ENCODE measurements around the gene NRXN3. TPM values are rescaled to one million over a fixed set of nuclear protein-coding genes. Genes with fewer than 3 reads are reported as not detected.

The NRXN3 gene
- total and polyA plus RNA-seq, 2 experiments from 2014 or later = 0.08 to 0.11 TPM

DNA sequence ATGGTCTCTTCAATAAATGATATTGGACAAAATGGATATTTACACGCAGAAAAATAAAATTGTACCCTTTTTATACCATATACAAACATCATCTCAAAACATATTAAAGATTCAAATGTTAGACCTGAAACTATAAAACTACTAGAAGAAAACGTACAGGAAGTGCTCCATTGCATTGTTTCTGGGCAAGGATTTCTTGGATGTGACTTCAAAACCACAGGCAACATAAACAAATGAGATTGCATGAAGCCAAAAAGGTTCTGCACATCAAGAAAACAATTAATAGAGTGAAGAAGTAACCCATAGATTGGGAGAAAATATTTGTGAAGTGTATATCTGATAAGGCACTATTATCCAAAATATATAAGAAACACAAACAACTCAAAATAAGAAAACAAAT lies 812.4 kb downstream of the NRXN3 start:
- Histone ChIP-seq H3K79me2 (ENCODE audit: insufficient read depth) (no peaks in the 10 kb centered on the region), H3K36me3 (ENCODE audit: low read depth) (no peaks in the 10 kb centered on the region), H3K4me3 (no peak overlapping the region), H3K9me2 (ENCODE audit: insufficient read depth) (no peaks in the 10 kb centered on the region), H3K27ac (no peak overlapping the region), H3K27me3 (replicated peaks; ENCODE audit: insufficient read depth) (no peaks in the 10 kb centered on the region), H3F3A (ENCODE audit: insufficient read depth) (0 out of 2 replicates have a peak, but pooled peaks cover 4% of the 10 kb centered on the region), H3K4me1 (ENCODE audit: insufficient read depth) (peaks cover 16% of the 10 kb centered on the region), H4K20me1 (ENCODE audit: insufficient read depth) (no peaks in the 10 kb centered on the region), H3K9me3 (ENCODE audit: low read depth) (no peaks in the 10 kb centered on the region), H2AFZ (no peak overlapping the region), H3K4me2 (ENCODE audit: unreplicated experiment) (no peak overlapping the region), H3K9ac (no peak overlapping the region)
- no peak for DNase-seq
- in situ Hi-C loops (cut with MboI) = no loop called here
- TF ChIP-seq EZH2 (IDR thresholded peaks at IDR 0.05; ENCODE audit: insufficient read depth, poor library complexity, severe bottlenecking) = no peak
- TF ChIP-seq EZH2phosphoT487 (IDR thresholded peaks at IDR 0.05; ENCODE audit: insufficient read depth, low read depth) = no peak
- WGBS, 2 experiments (ENCODE audit: low coverage in 1 of 2, low lambda C conversion rate in 2 of 2, missing lambda C conversion rate in 2 of 2) = 42 to 49% methylated on average over 2 of the region's 2 CpGs

DNA sequence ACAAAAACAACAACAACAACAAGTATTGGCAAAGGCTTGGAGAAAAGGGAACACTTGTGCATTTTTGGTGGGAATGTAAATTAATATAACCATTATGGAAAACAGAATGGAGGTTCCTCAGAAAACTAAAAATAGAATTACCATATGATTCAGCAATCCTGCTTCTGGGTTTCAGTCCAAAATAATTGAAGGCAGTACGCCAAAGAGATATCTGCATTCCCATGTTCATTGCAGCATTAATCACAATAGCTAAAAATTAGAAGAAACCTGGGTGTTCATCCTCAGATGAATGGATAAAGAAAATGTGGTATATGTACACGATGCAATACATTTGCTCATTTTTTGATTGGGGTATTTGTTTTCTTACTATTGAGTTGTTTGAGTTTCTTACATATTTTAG lies 813.0 kb downstream of the NRXN3 start:
- WGBS, 2 experiments (ENCODE audit: low coverage in 1 of 2, low lambda C conversion rate in 2 of 2, missing lambda C conversion rate in 2 of 2) = 26 to 32% methylated on average over 2 of the region's 2 CpGs
- in situ Hi-C loops (cut with MboI) = no loop called here
- no peaks in the 10 kb centered on the region for H3K36me3 ChIP-seq (ENCODE audit: low read depth)
- no peak overlapping the region for H3K27ac ChIP-seq
- H3F3A ChIP-seq (ENCODE audit: insufficient read depth) = 0 out of 2 replicates have a peak, but pooled peaks cover 4% of the 10 kb centered on the region
- H3K4me3 ChIP-seq = no peak overlapping the region
- peaks cover 16% of the 10 kb centered on the region for H3K4me1 ChIP-seq (ENCODE audit: insufficient read depth)
- DNase-seq = peak; percentile 48
- no peaks in the 10 kb centered on the region for H3K9me3 ChIP-seq (ENCODE audit: low read depth)
- H4K20me1 ChIP-seq (ENCODE audit: insufficient read depth) = no peaks in the 10 kb centered on the region
- no peak overlapping the region for H3K4me2 ChIP-seq (ENCODE audit: unreplicated experiment)
- H2AFZ ChIP-seq = no peak overlapping the region
- H3K9me2 ChIP-seq (ENCODE audit: insufficient read depth) = no peaks in the 10 kb centered on the region
- no peaks in the 10 kb centered on the region for H3K27me3 ChIP-seq (replicated peaks; ENCODE audit: insufficient read depth)
- TF ChIP-seq EZH2phosphoT487 (IDR thresholded peaks at IDR 0.05; ENCODE audit: insufficient read depth, low read depth) = no peak
- no peak for TF ChIP-seq EZH2 (IDR thresholded peaks at IDR 0.05; ENCODE audit: insufficient read depth, poor library complexity, severe bottlenecking)
- H3K79me2 ChIP-seq (ENCODE audit: insufficient read depth) = no peaks in the 10 kb centered on the region
- H3K9ac ChIP-seq = no peak overlapping the region

DNA sequence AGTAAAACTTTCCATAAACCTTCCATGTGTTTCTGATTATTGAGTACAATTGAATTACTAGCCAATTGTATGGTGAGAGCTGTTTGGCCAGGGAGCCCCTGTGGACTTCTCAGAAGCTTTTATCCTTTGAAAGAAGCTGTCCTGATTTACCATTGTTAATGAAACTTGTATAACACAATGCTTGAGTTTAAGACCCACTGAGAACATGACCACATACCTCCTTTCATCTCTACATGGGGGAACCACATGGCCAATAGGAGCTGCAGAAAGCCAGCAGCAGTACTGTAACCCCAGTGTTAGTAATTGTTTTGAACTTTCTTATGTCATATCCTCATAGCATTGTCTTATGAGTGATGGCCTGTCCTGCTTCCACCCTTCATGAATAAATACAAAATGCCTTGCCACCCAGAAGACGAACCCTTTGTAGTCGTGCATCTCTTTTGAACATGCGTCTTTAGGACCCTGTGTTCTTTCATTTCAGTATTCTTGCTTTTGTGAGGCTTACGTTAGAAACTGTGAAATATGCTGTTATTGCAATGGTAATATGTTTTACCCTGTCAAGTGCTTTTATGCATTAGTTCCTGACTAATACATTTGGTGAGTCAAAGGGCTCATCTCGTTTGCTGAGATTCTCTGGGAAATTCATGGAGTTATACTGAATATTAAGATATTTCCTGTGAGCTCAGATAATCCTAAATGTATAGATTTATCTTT lies 815.7 kb downstream of the NRXN3 start:
- Histone ChIP-seq H3F3A (ENCODE audit: insufficient read depth) (0 out of 2 replicates have a peak, but pooled peaks cover 4% of the 10 kb centered on the region), H3K4me2 (ENCODE audit: unreplicated experiment) (peak overlapping the region; percentile 1), H3K4me3 (no peak overlapping the region), H2AFZ (no peak overlapping the region), H3K9me2 (ENCODE audit: insufficient read depth) (no peaks in the 10 kb centered on the region), H3K36me3 (ENCODE audit: low read depth) (no peaks in the 10 kb centered on the region), H3K27ac (no peak overlapping the region), H3K79me2 (ENCODE audit: insufficient read depth) (no peaks in the 10 kb centered on the region), H3K27me3 (replicated peaks; ENCODE audit: insufficient read depth) (no peaks in the 10 kb centered on the region), H3K4me1 (ENCODE audit: insufficient read depth) (peaks cover 16% of the 10 kb centered on the region), H3K9ac (no peak overlapping the region), H4K20me1 (ENCODE audit: insufficient read depth) (no peaks in the 10 kb centered on the region), H3K9me3 (ENCODE audit: low read depth) (no peaks in the 10 kb centered on the region)
- peak; percentile 32 for DNase-seq
- TF ChIP-seq EZH2 (IDR thresholded peaks at IDR 0.05; ENCODE audit: insufficient read depth, poor library complexity, severe bottlenecking) (no peak), EZH2phosphoT487 (IDR thresholded peaks at IDR 0.05; ENCODE audit: insufficient read depth, low read depth) (no peak)
- WGBS, 2 experiments (ENCODE audit: low coverage in 1 of 2, low lambda C conversion rate in 2 of 2, missing lambda C conversion rate in 2 of 2) = 12 to 16% methylated on average over 5 of the region's 5 CpGs
- in situ Hi-C loops (cut with MboI) = no loop called here

DNA sequence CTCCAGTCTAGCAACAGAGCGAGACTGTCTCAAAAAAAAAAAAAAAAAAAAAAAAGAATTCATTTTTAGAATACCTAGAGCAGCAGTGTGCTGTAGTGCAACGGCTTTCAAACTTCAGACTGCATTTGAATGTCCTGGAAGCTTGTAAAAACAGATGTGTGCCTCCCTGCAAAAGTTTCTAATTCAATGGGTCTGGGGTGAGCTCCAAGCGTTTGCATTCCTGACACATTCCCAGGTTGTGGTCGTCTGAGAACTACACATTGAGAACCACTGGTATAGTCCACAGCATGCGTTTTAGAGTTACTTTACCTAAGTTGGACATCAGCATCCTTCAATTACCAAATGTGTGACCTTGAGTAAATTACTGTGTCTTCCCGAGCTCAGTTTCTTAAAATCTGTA lies 816.8 kb downstream of the NRXN3 start:
- Histone ChIP-seq H3K9me3 (ENCODE audit: low read depth) (no peaks in the 10 kb centered on the region), H3F3A (ENCODE audit: insufficient read depth) (0 out of 2 replicates have a peak, but pooled peaks cover 4% of the 10 kb centered on the region), H3K36me3 (ENCODE audit: low read depth) (no peaks in the 10 kb centered on the region), H3K27ac (no peak overlapping the region), H3K27me3 (replicated peaks; ENCODE audit: insufficient read depth) (no peaks in the 10 kb centered on the region), H3K9me2 (ENCODE audit: insufficient read depth) (no peaks in the 10 kb centered on the region), H3K4me1 (ENCODE audit: insufficient read depth) (peaks cover 16% of the 10 kb centered on the region), H3K9ac (no peak overlapping the region), H3K79me2 (ENCODE audit: insufficient read depth) (no peaks in the 10 kb centered on the region), H4K20me1 (ENCODE audit: insufficient read depth) (no peaks in the 10 kb centered on the region), H2AFZ (no peak overlapping the region), H3K4me2 (ENCODE audit: unreplicated experiment) (no peak overlapping the region), H3K4me3 (no peak overlapping the region)
- WGBS, 2 experiments (ENCODE audit: low coverage in 1 of 2, low lambda C conversion rate in 2 of 2, missing lambda C conversion rate in 2 of 2) = 21 to 23% methylated on average over 6 of the region's 6 CpGs
- DNase-seq = no peak
- no peak for TF ChIP-seq EZH2 (IDR thresholded peaks at IDR 0.05; ENCODE audit: insufficient read depth, poor library complexity, severe bottlenecking)
- no peak for TF ChIP-seq EZH2phosphoT487 (IDR thresholded peaks at IDR 0.05; ENCODE audit: insufficient read depth, low read depth)
- in situ Hi-C loops (cut with MboI) = no loop called here
